Hematopoietic multipotent progenitor cell treated with erythropoietin and hydrocortisone succinate and interleukin-3 and kit ligand, for 4 days (in vitro differentiated cells): Measurements from ENCODE around the gene ZER1.
A peak's percentile ranks its signal among the peaks of the same experiment; 100 is the strongest.

Source experiments
- DNase-seq: peaks from one replicate; pipeline ENCODE4 v3.0.0-alpha.2; 2015

The ZER1 gene

DNA sequence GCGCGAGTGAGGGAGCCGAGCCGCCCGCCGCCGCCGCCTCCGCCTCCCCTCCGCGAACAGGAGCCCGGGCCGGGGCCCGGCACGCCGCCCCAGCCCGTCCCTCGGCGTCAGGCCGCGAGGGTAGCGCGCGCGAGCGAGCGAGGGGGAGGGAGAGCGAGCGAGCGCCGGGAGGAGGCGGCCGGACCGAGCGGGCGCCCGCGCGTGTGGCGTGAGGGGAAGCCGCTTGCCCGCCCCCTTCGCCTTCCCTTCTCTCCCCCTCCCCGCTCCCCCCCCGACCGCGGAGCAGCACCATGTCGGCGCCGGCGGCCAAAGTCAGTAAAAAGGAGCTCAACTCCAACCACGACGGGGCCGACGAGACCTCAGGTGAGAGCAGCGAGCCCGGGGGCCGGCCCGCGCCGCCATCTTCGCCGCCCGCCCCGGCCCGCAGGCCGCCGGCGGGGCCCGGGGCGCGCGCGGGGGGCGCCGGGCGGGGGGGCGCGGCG, 82.4 kb downstream of the ZER1 start:
- DNase-seq: peak; percentile 79

DNA sequence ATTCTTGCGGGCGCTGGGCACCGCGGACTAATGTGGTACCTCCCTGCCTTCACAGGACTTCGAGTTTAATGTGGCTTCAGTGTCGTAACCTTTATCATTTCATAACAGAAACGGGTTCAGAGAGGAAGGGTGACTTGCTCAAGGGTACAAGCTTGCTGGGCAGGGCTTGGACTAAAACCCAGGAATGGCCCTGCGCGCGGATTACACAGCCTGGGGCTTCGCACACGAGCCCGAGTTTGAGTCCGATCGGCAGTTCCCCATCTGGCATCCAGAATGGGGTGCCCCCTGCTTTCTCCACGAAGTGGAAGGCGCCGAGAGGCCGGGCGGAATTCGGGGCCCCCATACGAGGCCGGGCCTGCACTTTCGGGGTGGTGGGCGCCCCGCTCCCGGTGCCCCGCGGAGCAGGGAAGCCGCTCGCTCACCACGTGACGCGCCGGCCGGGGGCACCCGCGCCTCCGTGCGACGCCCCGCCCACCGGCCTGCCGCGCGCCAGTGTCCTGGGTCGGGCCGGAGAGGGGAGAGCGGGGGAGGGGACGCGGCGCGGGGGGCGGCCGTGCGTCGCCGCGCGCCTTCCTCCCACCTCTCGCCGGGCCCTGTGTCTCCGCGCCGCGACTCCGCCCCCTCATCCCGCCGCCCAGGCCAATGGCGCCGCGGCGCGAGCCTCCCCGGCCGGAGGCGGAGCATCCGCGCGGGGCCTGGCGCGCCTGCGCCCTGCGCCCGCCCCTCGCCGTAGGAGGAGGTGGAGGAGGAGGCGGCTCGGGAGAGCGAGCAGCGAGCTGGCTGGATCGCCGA, 83.0 kb downstream of the ZER1 start, which contains the start of gene SET:
Gene SET, plus strand, starts transcription at position 722 of the 792 bp plus-strand sequence. CDS start 361 bp downstream, outside the sequence.
- DNase-seq: peak; percentile 98

DNA sequence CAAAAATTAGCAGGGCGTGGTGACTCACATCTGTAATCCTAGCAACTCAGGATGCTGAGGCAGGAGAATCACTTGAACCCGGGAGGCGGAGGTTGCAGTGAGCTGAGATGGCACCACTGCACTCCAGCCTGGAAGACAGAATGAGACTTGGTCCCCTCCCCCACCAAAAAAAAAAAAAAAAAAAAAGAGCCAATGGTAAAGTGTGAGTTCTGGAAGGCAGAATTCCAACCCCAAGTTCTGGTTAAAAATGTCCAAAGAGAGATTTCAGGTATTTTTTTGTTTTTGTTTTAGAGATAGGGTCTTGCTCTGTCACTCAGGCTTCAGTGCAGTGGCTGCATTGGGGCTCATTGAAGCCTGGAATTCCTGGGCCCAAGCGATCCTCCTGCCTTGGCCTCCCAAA, 84.3 kb downstream of the ZER1 start:
- no peak for DNase-seq

DNA sequence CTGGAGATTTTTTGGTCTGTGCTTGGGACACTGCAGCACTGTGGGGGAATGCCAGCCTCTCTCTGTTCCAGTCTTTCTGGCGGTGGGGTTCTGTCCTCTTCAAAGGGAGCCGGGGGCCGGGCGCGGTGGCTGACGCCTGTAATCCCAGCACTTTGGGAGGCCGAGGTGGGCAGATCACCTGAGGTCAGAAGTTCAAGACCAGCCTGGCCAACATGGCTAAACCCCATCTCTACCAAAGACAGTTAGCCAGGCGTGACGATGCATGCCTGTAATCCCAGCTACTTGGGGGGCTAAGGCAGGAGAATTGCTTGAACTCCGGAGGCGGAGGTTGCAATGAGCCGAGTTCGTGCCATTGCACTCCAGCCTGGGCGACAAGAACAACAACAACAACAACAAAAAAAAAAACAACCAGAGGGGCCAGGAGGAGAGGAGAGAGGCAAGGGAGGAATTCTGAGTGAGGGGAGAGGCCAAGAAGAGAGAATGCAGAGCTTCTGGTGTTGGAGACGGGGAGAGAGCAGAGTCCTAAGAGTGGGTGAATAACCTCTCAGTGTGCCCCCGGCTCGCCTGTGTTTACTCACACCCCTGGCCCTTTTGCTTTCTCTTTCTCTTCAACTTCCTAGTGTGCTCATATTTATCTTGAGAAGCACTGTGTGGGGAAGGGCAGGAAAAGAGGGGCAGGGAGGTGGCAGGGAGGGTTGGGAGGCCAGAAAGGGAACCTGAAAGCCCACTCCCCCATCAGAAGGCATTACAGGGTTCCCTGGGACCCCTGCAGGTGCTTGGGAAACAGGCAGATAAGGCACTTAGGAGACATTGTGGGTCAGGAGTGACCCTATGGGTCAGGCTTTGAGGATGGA, 85.9 kb downstream of the ZER1 start:
- peak; percentile 73 for DNase-seq

DNA sequence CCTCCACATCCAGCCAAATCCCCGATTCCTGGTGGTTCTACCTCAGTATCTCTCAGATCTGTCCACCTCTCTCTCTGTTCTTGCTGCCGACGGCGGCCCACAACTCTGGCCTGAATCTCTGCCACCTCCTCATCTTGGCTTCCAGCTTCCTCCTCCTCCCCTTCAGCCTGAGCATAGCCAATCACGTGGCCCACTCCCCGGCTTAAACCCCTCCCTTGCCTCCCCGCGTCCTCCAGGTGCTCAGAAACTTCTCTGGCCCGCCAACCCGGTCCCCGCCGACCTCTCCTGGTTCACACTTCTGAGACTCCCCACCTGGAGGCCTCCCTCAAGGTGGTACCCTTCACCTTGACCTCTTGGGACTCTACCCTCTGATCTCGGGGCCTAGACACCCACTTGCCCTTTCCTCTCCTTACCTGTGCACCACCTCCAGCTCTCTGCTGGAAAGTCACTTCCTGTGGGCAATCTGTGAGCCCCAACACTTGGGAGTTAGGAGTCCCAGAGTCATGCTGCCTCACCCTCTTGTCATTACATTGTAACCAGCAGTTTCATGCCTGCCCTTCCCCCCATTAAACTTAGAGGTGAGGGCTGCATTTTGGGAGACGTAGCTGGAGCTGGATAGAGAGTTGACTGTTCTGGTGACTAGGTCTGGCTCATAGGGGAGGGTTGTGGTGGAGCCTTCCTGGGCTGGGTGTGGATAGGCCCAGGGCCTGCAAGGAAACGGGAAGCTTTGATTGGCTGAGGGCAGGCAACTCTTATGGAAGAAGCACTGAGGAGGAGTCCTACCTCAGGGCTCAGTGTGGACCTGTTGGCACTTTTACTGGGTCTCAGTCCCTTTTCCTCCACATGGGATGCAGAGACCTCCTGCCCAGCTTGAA, 87.2 kb downstream of the ZER1 start:
- peak; percentile 89 for DNase-seq

DNA sequence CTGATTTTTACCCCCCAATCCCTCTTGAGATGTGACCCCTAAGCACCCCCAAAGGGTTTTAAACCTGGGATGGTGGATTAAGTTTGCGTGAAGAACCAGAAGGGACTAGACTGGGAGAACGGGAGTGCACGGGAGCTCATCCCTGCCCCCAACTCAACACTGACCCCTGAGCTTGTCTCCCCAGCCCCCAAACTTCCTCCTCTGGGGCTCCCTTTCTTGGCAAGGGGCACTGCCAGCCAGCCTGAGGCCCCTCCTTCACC, 87.7 kb downstream of the ZER1 start:
- no peak for DNase-seq

DNA sequence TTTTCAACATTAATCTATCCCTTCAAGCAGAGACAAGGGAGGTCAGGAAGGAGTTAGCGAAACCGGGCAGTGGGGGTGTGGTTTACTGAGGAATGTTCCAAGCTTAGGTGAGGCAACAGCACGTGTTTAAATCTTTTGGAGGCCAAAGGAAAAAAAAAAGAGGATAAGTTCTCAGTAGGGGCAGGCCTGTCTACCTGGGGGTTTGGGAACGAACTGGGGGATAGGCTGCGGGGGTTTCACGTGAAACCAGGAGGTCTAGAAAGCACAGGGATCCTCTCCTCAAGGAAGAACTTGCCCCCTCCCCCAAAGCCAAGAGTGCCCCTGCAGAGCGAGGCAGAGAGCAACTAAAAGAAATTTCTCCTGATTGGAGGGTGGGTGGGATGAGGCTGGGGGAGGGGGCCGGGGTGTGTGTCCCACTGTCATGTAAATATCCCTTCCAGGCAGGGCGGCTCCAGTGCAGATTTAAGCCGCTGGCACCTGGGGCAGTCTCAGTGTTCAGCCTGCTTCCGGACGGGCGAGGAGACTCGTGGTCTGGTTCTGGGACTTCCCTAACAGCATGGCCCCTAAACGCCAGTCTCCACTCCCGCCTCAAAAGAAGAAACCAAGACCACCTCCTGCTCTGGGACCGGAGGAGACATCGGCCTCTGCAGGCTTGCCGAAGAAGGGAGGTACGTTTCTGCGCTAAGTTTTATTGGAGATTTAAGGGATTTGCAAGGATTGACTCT, 88.2 kb downstream of the ZER1 start:
- DNase-seq: peak; percentile 79
